Left renal cortex interstitium (tissue), 4 donors: ENCODE data around the gene COL4A4. TPM values are rescaled to one million over a fixed set of nuclear protein-coding genes. Genes with fewer than 3 reads are reported as not detected.

Source experiments
- polyA plus RNA-seq, 4 donors: library from polyadenylated mRNA; unstranded; fragments of 120-200 nt; gene quantifications; one replicate each; pipeline ENCODE4 v1.2.1, GENCODE V29; 2013; ENCODE audit not compliant: insufficient read length in 4 of 4

Gene COL4A4
- polyA plus RNA-seq, 4 donors: 44.2 to 59.5 (median 48.4) TPM

Other genes starting within 250 kb of the COL4A4 start
- 10 to 100 TPM; 42.2 to 70.2 (median 56.6) TPM for gene COL4A3, start 419 bp upstream of the COL4A4 start, polyA plus RNA-seq
- 100 to 1,000 TPM; 124 to 144 (median 134) TPM for gene MFF, start 161.0 kb upstream of the COL4A4 start, polyA plus RNA-seq
- under 1 TPM; 0.06 to 0.13 (median 0.11) TPM for gene TM4SF20, start 215.1 kb upstream of the COL4A4 start, polyA plus RNA-seq
- not detected for gene SCYGR1, start 223.7 kb upstream of the COL4A4 start, polyA plus RNA-seq